K562 (cell line): ENCODE results near the gene CITED1. TPM values are rescaled to one million over a fixed set of nuclear protein-coding genes. Genes with fewer than 3 reads are reported as not detected.

Source experiments
- ATAC-seq: fragments of 200-7000 bp; cut with Tn5 transposase; 3 replicates; pipeline ENCODE4 v1.9.1; 2020; ENCODE audit warnings: moderate library complexity
- BruUV-seq: library from RNA; stranded (reverse); fragments of 400-500 nt; replicated peaks from 2 replicates; lab custom pipeline; 2021; lab: Mats Ljungman, UMichigan
- CTCF ChIA-PET: fragments of 300-600 bp; formaldehyde crosslinking; extraction: SDS; loops from one replicate; lab custom pipeline; 2021; ENCODE audit warnings: low intra/inter-chr PET ratio; lab: Yijun Ruan, JAX
- POLR2A ChIA-PET: fragments of 300-600, 350-650 bp; sonication (Branson Sonifier 250); formaldehyde crosslinking; extraction: SDS; loops from one replicate; lab custom pipeline; 2021; ENCODE audit warnings: antibody characterized with exemption, inconsistent platforms; lab: Yijun Ruan, JAX
- DNase-seq, 4 experiments: peaks; one replicate each; pipeline versions ENCODE4 v3.0.0 to v3.0.0-alpha.2; 2011 to 2018; ENCODE audit warnings: low spot score in 3 of 4, mixed read lengths in 3 of 4; ENCODE audit errors: extremely low read depth in 1 of 4
- FAIRE-seq: peaks from 2 replicates; lab custom pipeline; 2011; peaks lifted over from hg19 to GRCh38; lab: Jason Lieb, UNC
- H2AFZ ChIP-seq: 2 replicates; pipeline ENCODE4 v1.6.0; 2011; ENCODE audit warnings: low read depth, low read length, control low read depth, inconsistent platforms
- H3K27ac ChIP-seq: fragments of 200-600 bp; 3 replicates; pipeline ENCODE4 v1.8.0; 2011; ENCODE audit warnings: low read depth, mild to moderate bottlenecking, control low read depth, inconsistent platforms, low read length, moderate library complexity, mixed read lengths; ENCODE audit errors: extremely low read depth
- H3K27me3 ChIP-seq, 2 experiments: fragments of 300-600 bp in 1 of 2; 2 replicates in 1 of 2; 3 replicates in 1 of 2; pipeline versions ENCODE4 v1.6.0 to v1.8.0; 2011; ENCODE audit warnings: inconsistent platforms in 2 of 2, low read length in 2 of 2, mild to moderate bottlenecking in 1 of 2, mixed read lengths in 1 of 2, moderate library complexity in 1 of 2; ENCODE audit not compliant: control insufficient read depth in 2 of 2, insufficient read depth in 2 of 2
- H3K36me3 ChIP-seq: fragments of 300-600 bp; 3 replicates; pipeline ENCODE4 v1.8.0; 2011; ENCODE audit warnings: mild to moderate bottlenecking, low read length, inconsistent platforms; ENCODE audit not compliant: control insufficient read depth, insufficient read depth
- H3K4me1 ChIP-seq, 2 experiments: fragments of 200-600 bp in 1 of 2; replicated peaks in 1 of 2; 2 replicates in 1 of 2; 3 replicates in 1 of 2; pipeline versions ENCODE4 v1.5.1 to v1.8.0; 2011; ENCODE audit warnings: inconsistent platforms in 2 of 2, low read length in 2 of 2, mild to moderate bottlenecking in 1 of 2, mixed read lengths in 1 of 2, moderate library complexity in 1 of 2; ENCODE audit not compliant: control insufficient read depth in 2 of 2, insufficient read depth in 2 of 2
- H3K4me2 ChIP-seq: 2 replicates; pipeline ENCODE4 v1.6.1; 2011; ENCODE audit warnings: low read length, control low read depth, inconsistent platforms, mixed read lengths; ENCODE audit not compliant: insufficient read depth
- H3K4me3 ChIP-seq: fragments of 200-600 bp; sonication (generic), shearing (Covaris generic); 2 replicates; pipeline ENCODE4 v1.5.1; 2016; ENCODE audit warnings: control low read depth, inconsistent platforms
- H3K79me2 ChIP-seq: fragments of 200-600 bp; 3 replicates; pipeline ENCODE4 v1.8.0; 2011; ENCODE audit warnings: low read length, inconsistent platforms; ENCODE audit not compliant: control insufficient read depth, insufficient read depth
- H3K9ac ChIP-seq, 2 experiments: 2 replicates each; pipeline versions ENCODE4 v1.6.0 to v1.6.1; 2011; ENCODE audit warnings: low read depth in 2 of 2, low read length in 2 of 2, control low read depth in 1 of 2, inconsistent platforms in 1 of 2, mild to moderate bottlenecking in 1 of 2, mixed read lengths in 1 of 2; ENCODE audit not compliant: insufficient read depth in 1 of 2
- H3K9me1 ChIP-seq: one replicate; pipeline ENCODE4 v1.6.0; 2011; ENCODE audit warnings: inconsistent platforms, mild to moderate bottlenecking, low read length, moderate library complexity; ENCODE audit not compliant: control insufficient read depth, insufficient read depth
- H3K9me3 ChIP-seq: replicated peaks from 2 replicates; pipeline ENCODE4 v1.5.1; 2011; ENCODE audit warnings: low read depth, low read length, inconsistent platforms; ENCODE audit not compliant: control insufficient read depth, insufficient read depth
- H4K20me1 ChIP-seq: replicated peaks from 2 replicates; pipeline ENCODE4 v1.6.1; 2011; ENCODE audit warnings: low read length, inconsistent platforms, mixed read lengths; ENCODE audit not compliant: control insufficient read depth, insufficient read depth
- CBFA2T2 ChIP-seq: fragments of 450-650 bp; conservative IDR thresholded peaks from 2 replicates; pipeline ENCODE4 v1.6.1; 2017; ENCODE audit warnings: mild to moderate bottlenecking
- ERF ChIP-seq: fragments of 450-650 bp; formaldehyde crosslinking; IDR thresholded peaks from 2 replicates; pipeline ENCODE4 v1.4.0; 2020; ENCODE audit warnings: mild to moderate bottlenecking, mixed read lengths
- ETS1 ChIP-seq: conservative IDR thresholded peaks from 2 replicates; pipeline ENCODE4 v1.6.1; 2011; ENCODE audit warnings: low read depth, mild to moderate bottlenecking, low read length; ENCODE audit not compliant: control insufficient read depth
- IRF9 ChIP-seq: fragments of 450-650 bp; IDR thresholded peaks from 2 replicates; pipeline ENCODE4 v1.6.1; 2016; ENCODE audit warnings: missing biosample characterization, missing genetic modification characterization
- MYC ChIP-seq, 2 experiments: fragments of 250-450 bp in 1 of 2; sonication (Bioruptor Pico) in 1 of 2; IDR thresholded peaks; 2 replicates each; pipeline versions ENCODE4 v1.5.1 to v1.6.1; 2012 to 2021; ENCODE audit warnings: low read depth in 2 of 2, borderline replicate concordance in 1 of 2, improper control_type of control experiment in 1 of 2, low read length in 1 of 2, mild to moderate bottlenecking in 1 of 2, moderate library complexity in 1 of 2
- NFYB ChIP-seq: IDR thresholded peaks from 2 replicates; pipeline ENCODE4 v1.6.1; 2011; ENCODE audit warnings: mild to moderate bottlenecking, moderate library complexity; ENCODE audit not compliant: insufficient read length; ENCODE audit errors: extremely low read depth
- NKRF ChIP-seq: fragments of 450-650 bp; IDR thresholded peaks from 2 replicates; pipeline ENCODE4 v1.6.1; 2016; ENCODE audit warnings: borderline replicate concordance
- SIN3A ChIP-seq, 2 experiments: fragments of 150-350 bp in 1 of 2; IDR thresholded peaks; 2 replicates each; pipeline ENCODE4 v1.6.1; 2011 to 2016; ENCODE audit warnings: borderline replicate concordance in 2 of 2, low read depth in 2 of 2, low read length in 2 of 2, mild to moderate bottlenecking in 2 of 2, moderate library complexity in 2 of 2; ENCODE audit not compliant: control insufficient read depth in 1 of 2
- SMAD4 ChIP-seq: fragments of 250-450 bp; sonication (Bioruptor Pico); conservative IDR thresholded peaks from 2 replicates; pipeline ENCODE4 v1.8.0; 2021; ENCODE audit warnings: inconsistent platforms, mild to moderate bottlenecking, moderate library complexity
- TAF15 ChIP-seq: fragments of 200-400 bp; formaldehyde crosslinking; IDR thresholded peaks from 2 replicates; pipeline ENCODE4 v1.6.1; 2017; ENCODE audit warnings: mild to moderate bottlenecking, low read depth, low read length, moderate library complexity
- TFAP4 ChIP-seq: sonication (generic); formaldehyde crosslinking; IDR thresholded peaks from 2 replicates; pipeline ENCODE4 v1.8.0; 2022; ENCODE audit warnings: missing genetic modification reagents, mild to moderate bottlenecking, moderate library complexity, borderline replicate concordance
- ZFPM2 ChIP-seq: fragments of 250-450 bp; sonication (Bioruptor Pico); IDR thresholded peaks from 2 replicates; pipeline ENCODE4 v1.5.1; 2022; ENCODE audit warnings: mild to moderate bottlenecking
- ZNF134 ChIP-seq: fragments of 250-450 bp; sonication (Bioruptor Pico); conservative IDR thresholded peaks from 2 replicates; pipeline ENCODE4 v1.4.0; 2020
- WGBS: fragments of 100-300 bp; shearing (Covaris generic); methylation state at CpG from one replicate; pipeline ENCODE4 v1.1.6; 2016; ENCODE audit warnings: low coverage, mixed read lengths; ENCODE audit not compliant: insufficient coverage; ENCODE audit errors: missing lambda C conversion rate; 5-methylcytosine and 5-hydroxymethylcytosine counted together
- in situ Hi-C: fragments of 300-500 bp; cut with MboI; formaldehyde crosslinking; loops from 4 replicates; pipeline ENCODE4 v1.15.0; 2018; ENCODE audit warnings: inconsistent platforms, mixed read lengths
- intact Hi-C: fragments of 100-400 bp; cut with micrococcal nuclease; formaldehyde crosslinking; loops from 2 replicates; pipeline ENCODE4 v1.14.2; 2022
- polyA plus RNA-seq, 8 experiments: library from polyadenylated mRNA; depleted of rRNA in 4 of 8; stranded (reverse) in 5 of 8; unstranded in 3 of 8; fragments of >200 nt; fragmentation: Nextera tagmentation in 2 of 8; fragmentation: Illumina TruSeq in 1 of 8; extraction: Ambion mirVana in 2 of 8; extraction: Trizol in 1 of 8; gene quantifications; 2 replicates each; pipeline versions ENCODE4 v1.2.1 to v1.2.3, GENCODE V29; 2011 to 2014; ENCODE audit warnings: inconsistent platforms in 1 of 8, missing spikeins in 1 of 8
- total RNA-seq, 7 experiments: library from RNA; depleted of rRNA in 6 of 7; stranded (reverse); fragments of >200 nt in 6 of 7; fragmentation: Illumina TruSeq in 2 of 7; extraction: Trizol in 2 of 7; gene quantifications; 2 replicates each; pipeline versions ENCODE4 v1.2.1 to v1.2.3, GENCODE V29; 2011 to 2021; ENCODE audit warnings: low replicate concordance in 1 of 7
- TF ChIP-seq, protein P1 (sequence below): IDR thresholded peaks from 2 replicates; pipeline ENCODE4 v1.6.1; 2016; ENCODE audit warnings: missing genetic modification characterization, missing compliant biosample characterization

CITED1 gene
- total and polyA plus RNA-seq, 9 of the 15 experiments (the other 6 are each of a cell fraction or from before 2014, with no cell fraction given) = 0.56 to 5.8 (median 4.2) TPM

GRCh38 chrX:72352786-72353185 lies 47.1 kb upstream of the CITED1 start:
- Histone ChIP-seq H3K27ac (no peak overlapping the region), H2AFZ (no peak overlapping the region), H3K27me3 (no peaks in the 10 kb centered on the region), H3K79me2 (no peaks in the 10 kb centered on the region), H3K4me1 (no peaks in the 10 kb centered on the region; a peak in 1 of 5 replicates), H3K36me3 (no peaks in the 10 kb centered on the region), H3K9me3 (no peaks in the 10 kb centered on the region), H3K4me3 (no peak overlapping the region), H4K20me1 (no peaks in the 10 kb centered on the region), H3K9ac (no peak overlapping the region), H3K4me2 (no peak overlapping the region), H3K9me1 (no peaks in the 10 kb centered on the region)
- no peak for DNase-seq
- ChIA-PET CTCF (no interaction called here), POLR2A (interaction anchor here (1.5 kb wide), 1 partner anchor 11 kb away, joined by 4 read pairs; no protein-coding TSS in a partner anchor)
- ATAC-seq = no peak
- FAIRE-seq = no peak
- intact Hi-C loops = no loop called here
- WGBS = 49% methylated on average over 3 of the region's 3 CpGs
- in situ Hi-C loops = no loop called here
- no TSS peak for BruUV-seq
- TF ChIP-seq MYC (IDR thresholded peaks at IDR 0.05; ENCODE audit: low read depth, low read length) = no peak
- no peak for TF ChIP-seq MYC (CRISPR knock-in tag; IDR thresholded peaks at IDR 0.05; ENCODE audit: borderline replicate concordance, low read depth)
- TF ChIP-seq, protein P1, sequence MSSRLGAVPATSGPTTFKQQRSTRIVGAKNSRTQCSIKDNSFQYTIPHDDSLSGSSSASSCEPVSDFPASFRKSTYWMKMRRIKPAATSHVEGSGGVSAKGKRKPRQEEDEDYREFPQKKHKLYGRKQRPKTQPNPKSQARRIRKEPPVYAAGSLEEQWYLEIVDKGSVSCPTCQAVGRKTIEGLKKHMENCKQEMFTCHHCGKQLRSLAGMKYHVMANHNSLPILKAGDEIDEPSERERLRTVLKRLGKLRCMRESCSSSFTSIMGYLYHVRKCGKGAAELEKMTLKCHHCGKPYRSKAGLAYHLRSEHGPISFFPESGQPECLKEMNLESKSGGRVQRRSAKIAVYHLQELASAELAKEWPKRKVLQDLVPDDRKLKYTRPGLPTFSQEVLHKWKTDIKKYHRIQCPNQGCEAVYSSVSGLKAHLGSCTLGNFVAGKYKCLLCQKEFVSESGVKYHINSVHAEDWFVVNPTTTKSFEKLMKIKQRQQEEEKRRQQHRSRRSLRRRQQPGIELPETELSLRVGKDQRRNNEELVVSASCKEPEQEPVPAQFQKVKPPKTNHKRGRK = no peak
- TF ChIP-seq ZFPM2 (CRISPR knock-in tag) = no peak
- no peak for TF ChIP-seq TAF15
- TF ChIP-seq ZNF134 (CRISPR knock-in tag) = no peak
- no peak for TF ChIP-seq TFAP4 (CRISPR knock-in tag)
- TF ChIP-seq NFYB = no peak
- TF ChIP-seq ETS1 = no peak
- TF ChIP-seq NKRF = no peak
- TF ChIP-seq ERF (CRISPR knock-in tag) = no peak
- no peak for TF ChIP-seq SIN3A (IDR thresholded peaks at IDR 0.05; ENCODE audit: borderline replicate concordance in 2 of 2, control insufficient read depth in 1 of 2, low read depth in 2 of 2, low read length in 2 of 2)
- TF ChIP-seq CBFA2T2 = no peak
- no peak for TF ChIP-seq IRF9 (tag)
- no peak for TF ChIP-seq SMAD4 (CRISPR knock-in tag)
